NCI-H1105 (cell line): ENCODE measurements around the gene CELSR1.

Experiments used
- DNase-seq: peaks from one replicate; lab custom pipeline; 2025; lab: John Stamatoyannopoulos, UW

The CELSR1 gene

GRCh38 chr22:46394622-46395021, 142.8 kb downstream of the CELSR1 start:
- no peak for DNase-seq

- DNase-seq = no peak
Observed at GRCh38 chr22:46393873-46394272, 143.5 kb downstream of the CELSR1 start.

GRCh38 chr22:46392137-46392844, 145.1 kb downstream of the CELSR1 start:
- no peak for DNase-seq

GRCh38 chr22:46391486-46392136, 145.8 kb downstream of the CELSR1 start:
- no peak for DNase-seq

- DNase-seq = no peak
Observed at GRCh38 chr22:46390652-46391301, 146.6 kb downstream of the CELSR1 start.

- DNase-seq = no peak
Observed at GRCh38 chr22:46390105-46390651, 147.2 kb downstream of the CELSR1 start.

- no peak for DNase-seq
Observed at GRCh38 chr22:46389081-46389480, 148.3 kb downstream of the CELSR1 start.

- DNase-seq = no peak
Observed at GRCh38 chr22:46388647-46389046, 148.8 kb downstream of the CELSR1 start.

GRCh38 chr22:46387748-46388147, 149.7 kb downstream of the CELSR1 start:
- no peak for DNase-seq

- DNase-seq = no peak
Observed at GRCh38 chr22:46386312-46386711, 151.1 kb downstream of the CELSR1 start.

- no peak for DNase-seq
Observed at GRCh38 chr22:46382524-46382923, 154.9 kb downstream of the CELSR1 start.

- no peak for DNase-seq
Observed at GRCh38 chr22:46381731-46382130, 155.7 kb downstream of the CELSR1 start.

GRCh38 chr22:46381142-46381541, 156.3 kb downstream of the CELSR1 start:
- DNase-seq = no peak

GRCh38 chr22:46380581-46380980, 156.8 kb downstream of the CELSR1 start:
- DNase-seq = no peak

- DNase-seq = no peak
Observed at GRCh38 chr22:46380069-46380468, 157.4 kb downstream of the CELSR1 start.

- no peak for DNase-seq
Observed at GRCh38 chr22:46379066-46379930, 158.1 kb downstream of the CELSR1 start.

GRCh38 chr22:46378426-46379065, 158.9 kb downstream of the CELSR1 start:
- DNase-seq = no peak

GRCh38 chr22:46377525-46378425, 159.6 kb downstream of the CELSR1 start:
- DNase-seq = no peak

- DNase-seq = no peak
Observed at GRCh38 chr22:46376908-46377524, 160.4 kb downstream of the CELSR1 start.

- DNase-seq = no peak
Observed at GRCh38 chr22:46376111-46376510, 161.3 kb downstream of the CELSR1 start.
